ENCODE data around the gene C14orf119.
A peak's percentile ranks its signal among the peaks of the same experiment; 100 is the strongest.

The C14orf119 gene

DNA sequence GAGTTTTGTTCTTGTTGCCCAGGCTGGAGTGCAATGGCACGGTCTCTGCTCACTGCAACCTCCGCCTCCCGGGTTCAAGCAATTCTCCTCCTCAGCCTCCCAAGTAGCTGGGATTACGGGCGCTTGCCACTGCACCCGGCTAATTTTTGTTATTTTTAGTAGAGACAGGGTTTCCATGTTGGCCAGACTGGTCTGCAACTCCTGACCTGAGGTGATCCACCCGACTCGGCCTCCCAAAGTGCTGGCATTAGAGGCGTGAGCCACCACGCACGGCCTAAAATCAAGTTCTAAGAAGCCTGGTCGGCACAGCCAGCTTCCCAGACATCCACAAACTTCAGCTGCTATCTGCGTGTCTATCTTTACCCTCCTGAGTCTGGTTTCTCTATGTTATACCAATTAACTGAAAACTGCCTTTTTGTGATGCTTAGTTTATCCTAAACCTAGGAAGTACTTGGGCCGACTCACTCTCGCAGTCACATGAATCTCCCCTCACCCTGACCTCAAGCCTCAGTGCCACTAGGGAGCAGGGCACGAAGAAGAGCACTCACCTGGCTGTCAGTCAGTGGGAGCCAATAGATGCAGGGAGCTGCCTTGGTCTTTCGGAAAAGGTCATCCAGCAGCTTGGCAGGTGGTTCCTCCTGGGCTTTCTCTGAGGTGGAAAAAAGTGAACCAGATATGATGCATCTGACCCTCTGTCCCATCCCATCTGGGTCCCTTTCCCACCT lies 34.6 kb upstream of the C14orf119 start:
- no peak for DNase-seq (ENCODE audit: low read depth, low spot score)

DNA sequence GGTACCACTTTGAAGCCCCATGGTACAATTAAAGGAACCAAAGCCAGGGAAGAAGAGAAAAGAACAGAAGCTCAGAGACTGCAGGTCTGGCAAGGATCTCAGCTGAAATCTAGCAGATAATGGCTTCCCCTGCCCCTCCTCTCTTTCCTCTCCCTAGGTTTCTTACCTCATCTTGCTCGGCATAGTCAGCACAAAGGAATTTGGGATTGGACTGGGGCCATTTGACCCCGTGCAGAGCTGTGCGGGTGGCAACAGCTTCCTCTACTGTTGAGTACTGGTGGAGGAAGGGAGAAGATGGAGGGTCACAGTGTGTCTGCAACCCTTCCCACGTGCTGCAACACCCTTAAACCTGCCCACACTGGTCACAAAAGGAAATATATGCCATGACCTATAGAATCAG lies 33.3 kb upstream of the C14orf119 start:
- peak; percentile 97 for DNase-seq (ENCODE audit: low read depth, low spot score)

DNA sequence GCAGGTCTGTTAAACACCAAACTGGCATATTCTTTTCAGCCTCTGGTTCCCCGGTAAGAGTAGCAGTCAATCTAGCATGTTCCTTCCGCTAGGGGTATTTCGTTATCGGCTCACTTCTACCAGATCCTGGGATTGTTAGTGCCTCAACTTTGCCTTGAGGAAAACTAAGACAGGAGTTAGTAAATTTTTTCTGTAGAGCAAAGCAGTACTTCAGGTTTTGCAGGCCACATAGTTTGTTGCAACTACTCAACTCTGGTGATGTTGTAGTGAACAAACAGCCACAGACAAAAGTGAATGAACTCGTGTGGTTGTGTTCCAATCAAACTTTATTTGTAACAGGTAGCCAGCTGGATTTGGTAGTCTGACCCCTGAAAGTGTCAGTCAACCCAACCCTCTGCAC lies 31.7 kb upstream of the C14orf119 start:
- peak; percentile 0 for DNase-seq (ENCODE audit: low read depth, low spot score)

DNA sequence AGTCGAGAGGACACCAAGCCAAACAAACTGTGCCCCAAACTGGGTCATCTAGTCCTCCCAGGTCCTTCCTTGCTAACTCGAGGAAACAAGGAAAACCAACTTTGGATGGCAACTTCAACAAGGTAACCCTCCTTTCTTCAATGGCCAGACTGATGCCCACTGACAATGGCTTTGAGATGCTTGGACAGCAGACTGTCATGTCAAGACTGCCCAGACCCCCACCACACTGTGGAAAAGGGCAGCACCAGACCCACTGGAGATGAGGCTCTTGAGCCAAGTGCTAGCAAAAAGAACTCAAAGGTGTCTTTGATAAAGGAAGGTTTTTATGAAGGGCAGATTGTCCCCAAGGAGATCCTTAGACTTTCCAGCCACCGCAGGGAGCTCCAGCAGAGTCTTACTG lies 28.9 kb upstream of the C14orf119 start:
- no peak for DNase-seq (ENCODE audit: low read depth, low spot score)

DNA sequence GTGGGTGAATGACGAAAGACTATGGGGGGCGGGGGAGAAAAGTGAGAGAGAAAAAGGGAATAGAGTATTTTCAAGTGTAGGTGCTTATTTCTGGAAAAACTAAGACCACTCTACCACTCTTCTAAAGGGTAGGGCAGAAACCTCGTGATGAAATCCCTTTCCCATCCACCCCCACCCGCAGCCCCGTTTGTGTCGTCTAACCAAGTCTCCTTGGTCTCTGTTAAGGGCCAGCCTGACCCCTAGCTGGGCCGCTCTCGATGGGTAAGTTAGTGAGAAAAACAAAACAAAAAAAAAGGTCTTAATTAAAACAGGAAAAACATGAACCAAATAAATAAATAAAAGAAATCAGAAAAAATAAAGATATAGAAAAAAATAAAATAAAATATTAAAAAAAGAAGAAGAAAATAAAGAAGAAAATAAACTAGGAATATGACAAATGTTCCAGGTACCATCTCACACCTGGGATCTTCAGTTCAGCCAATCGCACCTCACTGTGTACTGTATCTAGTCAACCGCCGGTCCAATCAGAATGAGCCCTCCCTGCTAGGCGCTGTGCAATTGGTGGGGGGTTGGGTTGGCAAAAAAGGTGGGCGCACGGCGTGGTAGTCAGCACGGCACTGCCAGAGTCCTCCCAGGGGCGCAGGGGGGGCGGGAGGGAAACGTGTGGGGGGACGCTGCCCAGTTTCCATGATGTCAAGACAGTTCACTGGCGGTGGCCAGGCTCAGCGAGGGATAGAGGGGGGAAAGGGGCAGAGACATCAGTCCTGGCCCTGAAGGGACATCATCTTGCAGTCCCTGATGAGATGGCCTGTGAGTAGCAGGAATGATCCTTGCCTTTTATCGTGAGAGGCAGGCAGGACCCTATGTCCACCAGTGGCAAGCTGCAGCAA lies 28.2 kb upstream of the C14orf119 start:
- DNase-seq (ENCODE audit: low read depth, low spot score): no peak

DNA sequence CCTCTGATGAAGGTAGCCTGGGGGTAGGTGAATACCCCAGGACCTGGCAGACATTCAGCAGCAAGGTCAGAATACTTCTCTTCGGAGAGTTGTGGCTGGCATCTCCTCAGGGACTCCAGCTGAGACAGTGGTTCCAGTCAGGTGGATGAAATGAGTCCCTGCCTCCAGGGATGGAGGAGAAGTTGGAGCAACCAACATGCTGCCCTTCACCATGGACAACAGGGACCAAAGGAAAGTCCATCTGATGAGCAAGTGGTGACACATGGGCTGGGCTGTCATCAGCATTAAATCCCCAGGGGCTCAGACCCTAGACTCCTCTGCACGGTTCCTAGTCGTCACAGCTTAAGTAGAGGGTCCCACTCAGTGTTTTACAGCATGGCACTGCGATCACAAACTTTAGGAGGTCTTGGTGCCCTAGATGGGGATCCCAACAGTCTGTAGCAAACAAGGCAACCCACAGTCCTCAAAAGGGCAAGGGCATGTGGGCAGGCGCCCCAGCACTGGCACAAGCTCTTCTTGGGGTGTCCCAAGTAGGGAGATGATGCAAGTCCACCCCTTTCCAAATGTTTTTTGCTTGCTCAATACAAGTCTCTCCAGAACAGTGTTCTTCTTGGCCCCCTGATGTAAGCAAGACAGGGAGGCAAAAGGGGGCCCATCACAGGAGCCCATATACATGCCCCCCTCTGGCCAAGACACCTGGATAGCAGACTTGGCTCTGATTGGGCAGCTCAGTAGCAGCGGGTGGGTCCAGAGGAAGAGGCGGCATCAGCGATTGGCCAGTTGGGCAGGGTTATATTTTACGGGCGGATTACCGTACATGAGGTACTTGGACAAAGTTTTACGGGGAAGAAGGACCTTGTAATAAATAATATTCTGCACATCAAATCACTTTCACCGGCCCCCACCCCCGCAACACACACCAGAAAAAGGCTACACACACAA lies 27.2 kb upstream of the C14orf119 start:
- DNase-seq (ENCODE audit: low read depth, low spot score): no peak

DNA sequence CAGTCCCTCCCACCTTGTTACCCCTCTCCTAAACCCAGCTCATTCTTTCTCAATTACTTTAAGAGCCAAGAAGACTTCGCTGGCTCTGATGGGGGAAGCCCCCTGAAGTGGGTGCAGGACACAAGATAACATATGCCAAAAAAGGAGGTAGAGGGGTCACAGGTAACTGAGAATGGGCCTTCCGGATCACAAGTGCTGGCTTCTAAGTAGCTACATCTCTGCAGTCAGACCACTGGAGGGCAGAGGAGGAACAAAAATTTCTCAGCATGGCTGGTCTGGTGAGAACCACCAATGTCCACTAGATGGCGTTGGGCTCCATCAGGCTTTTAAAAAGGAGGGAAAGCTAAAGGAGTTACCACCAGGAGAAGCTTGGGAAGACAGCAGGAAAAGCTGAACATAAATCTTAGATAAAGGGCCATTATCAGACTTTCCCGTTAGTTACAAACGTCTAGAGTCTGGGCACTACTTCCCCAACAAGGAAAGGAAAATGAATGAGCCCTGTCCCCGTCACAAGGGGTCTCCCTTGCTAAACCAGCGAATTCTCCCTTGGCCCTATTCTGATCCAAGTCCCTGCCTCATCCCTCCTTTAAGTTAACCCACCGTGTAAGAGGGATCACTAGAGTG lies 26.4 kb upstream of the C14orf119 start:
- peak; percentile 94 for DNase-seq (ENCODE audit: low read depth, low spot score)

DNA sequence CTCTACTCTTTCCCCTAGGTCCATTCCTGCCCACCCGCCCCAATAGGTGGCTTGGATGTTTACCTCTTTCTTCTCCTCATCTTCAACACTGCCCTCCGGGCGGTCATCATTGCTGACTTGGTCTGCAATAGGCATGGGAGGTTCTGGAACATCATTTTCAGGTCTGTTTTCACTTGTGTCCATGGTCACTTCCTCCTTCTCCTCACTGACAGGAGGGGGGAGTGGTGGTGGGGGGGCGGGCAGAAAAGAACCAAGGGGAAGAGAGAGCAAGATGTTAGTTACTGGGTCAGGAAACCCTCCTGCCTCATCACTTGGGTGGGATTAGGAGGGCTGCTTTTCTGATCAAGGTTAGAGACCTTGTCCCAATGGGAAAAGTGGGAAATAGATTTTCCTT lies 25.9 kb upstream of the C14orf119 start:
- DNase-seq (ENCODE audit: low read depth, low spot score): no peak

DNA sequence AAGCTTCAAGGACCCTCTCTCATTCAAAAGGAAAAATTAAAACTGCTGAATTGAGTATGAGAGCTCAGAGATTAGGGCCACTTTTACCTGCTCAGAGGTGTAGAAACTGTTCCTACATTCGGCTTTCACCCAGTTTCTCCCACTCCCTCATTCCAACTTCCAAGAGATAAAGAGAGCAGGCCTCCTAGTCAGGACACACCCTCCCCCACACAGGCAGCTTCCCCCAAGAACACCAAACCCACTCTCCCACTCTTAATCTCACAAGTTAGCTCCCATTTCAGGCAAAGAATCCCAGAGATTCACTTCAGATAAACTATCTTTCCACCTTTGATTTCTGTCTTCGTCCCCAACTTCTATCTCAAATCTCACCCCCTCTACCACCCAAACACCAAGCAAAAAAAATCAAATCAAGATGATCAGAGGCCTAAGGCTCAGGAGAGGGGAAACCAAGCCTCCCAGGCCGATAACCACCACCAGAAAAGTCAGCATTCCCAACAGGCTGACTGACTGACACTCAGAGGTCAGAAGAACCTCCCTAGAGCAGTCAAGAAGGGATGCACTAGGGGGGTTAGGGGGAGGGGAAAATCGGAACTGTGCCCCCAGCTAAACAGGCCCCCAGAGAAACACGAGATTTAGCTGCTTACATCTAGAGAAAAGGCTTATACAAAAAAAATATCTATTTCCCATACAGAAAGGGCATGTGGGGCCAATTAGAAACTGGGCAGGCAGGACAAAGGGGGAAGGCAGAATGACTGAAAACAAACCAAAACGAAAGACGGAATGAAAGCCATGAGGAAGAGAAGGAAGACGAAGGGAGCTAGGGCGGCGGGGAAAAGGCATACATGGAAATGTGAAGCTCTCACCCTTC lies 24.8 kb upstream of the C14orf119 start:
- DNase-seq (ENCODE audit: low read depth, low spot score): peak; percentile 21

DNA sequence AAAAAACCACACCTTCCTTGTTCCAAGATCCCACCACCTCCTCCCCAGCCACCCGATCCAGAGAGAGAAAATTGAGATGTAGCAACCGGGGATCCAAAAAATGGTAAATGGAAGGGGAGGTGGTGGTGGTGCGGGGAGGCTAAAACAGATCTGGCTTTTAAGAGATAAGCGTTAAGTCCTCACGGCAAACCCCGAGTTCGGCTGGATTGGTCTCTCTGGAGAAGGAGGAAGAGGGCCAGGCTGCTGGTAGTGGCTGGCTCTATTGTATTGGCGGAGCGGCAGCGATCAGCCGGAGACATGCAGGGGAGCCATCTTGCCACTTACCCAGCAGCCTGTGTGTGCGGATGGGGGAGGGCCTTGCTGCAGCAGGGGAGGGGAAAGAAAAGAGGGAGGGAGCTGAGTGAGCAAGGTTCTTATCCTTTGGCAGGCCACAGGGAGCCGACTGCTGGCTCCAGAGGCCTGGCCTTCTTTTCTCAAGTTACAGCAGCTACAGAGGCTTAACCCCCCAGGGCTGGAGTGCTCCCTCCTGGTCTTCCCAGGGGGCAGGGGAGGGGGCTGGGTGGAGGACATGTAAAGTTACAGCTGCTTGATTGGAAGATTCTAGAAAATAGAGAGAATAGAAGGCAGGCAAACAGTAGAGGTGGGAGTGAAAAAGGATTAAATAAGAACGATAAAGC lies 23.9 kb upstream of the C14orf119 start:
- DNase-seq (ENCODE audit: low read depth, low spot score): peak; percentile 95

DNA sequence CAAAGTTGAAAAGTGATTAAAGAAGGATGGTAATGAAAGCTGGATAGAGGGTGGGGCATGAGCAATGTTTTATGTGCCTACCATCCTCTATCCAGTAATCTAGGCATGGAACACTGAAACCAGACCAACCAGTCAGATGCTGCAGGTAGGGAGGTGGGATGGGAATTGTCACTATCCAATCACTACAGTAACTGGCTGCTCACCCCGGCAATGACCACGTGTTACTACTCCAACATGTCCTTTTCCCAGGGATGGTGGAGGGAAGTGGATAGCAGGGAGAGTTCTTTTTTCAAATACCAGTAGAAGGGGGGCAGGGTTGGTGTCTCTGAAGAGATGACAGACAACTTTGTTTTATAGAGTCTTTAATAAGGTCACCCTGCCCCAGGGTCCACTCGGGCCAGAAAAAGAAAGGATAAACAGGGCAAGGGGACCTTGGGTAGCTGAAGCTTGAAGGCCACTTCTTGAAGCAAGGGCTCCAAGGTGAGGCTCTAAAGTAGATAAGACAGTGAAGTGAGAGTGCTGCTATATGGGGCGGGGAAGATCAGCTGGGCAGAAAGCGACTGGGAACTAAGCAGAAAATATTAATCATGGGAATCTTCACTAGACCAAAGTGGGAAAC lies 23.3 kb upstream of the C14orf119 start:
- peak; percentile 22 for DNase-seq (ENCODE audit: low read depth, low spot score)

DNA sequence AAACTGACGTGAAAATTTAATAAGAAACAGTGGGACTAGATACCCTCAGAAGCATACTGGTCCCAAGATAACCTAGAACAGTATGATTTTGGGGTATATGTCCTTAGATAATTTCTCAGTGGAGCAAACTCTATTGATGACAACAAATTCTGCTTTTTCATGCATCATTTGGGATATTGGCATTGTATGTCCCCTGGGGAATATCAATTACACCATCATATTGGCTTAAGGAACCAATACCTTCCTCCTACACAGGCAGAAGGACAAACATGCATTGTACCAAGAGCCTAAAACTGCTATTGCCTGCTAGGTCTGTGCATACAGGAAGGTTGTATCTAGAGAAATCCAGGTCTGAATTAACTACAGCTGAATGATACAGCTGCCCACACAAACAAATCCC lies 20.4 kb upstream of the C14orf119 start:
- no peak for DNase-seq (ENCODE audit: low read depth, low spot score)

DNA sequence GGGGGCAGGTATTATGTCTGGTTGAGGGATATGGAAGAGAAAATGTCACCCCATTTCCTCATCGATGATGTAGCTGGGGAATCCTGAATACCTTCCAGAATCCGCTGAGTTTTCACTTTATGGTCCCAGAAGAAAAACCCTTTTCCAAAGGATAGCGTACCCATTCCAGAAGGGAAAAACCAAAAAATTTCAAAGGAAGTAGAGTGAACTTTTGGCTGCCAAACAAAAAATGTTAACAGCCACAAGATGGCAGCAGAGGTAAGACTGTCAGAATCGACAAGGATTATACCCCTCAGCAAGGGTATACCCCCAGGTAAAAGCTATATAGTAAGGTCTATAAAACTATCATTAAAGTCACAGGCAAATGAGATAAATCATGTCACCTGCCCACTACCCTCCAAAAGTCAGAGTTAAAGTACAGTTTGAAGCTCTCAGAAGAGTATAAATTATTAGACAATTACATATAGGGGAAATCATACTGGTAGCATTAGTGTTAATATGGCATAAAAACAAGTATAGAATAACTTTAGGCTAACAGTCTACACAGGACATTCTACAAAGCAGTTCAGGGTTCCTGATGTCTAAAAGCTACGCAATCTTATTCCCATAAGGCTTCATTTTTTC lies 18.4 kb upstream of the C14orf119 start:
- peak; percentile 49 for DNase-seq (ENCODE audit: low read depth, low spot score)

DNA sequence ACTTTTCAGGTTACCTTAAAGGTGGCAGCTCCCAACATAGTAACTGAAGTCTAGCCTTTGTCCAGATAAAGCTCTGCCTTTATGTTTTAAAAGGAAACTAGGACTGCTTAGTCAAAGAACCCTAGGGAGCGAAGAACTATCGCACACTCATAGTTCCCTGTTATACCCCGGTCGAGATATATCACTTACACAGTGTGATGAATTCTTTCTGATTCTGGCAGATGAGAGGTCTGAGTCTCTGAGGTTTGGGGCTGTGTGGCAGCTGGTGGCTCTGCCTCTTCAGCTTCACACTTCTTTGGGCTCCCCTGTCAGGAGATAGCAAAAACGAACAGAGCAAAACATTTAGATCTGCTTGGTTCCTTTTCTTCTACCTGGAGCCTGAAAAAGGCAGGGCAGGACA lies 17.3 kb upstream of the C14orf119 start:
- DNase-seq (ENCODE audit: low read depth, low spot score): no peak

DNA sequence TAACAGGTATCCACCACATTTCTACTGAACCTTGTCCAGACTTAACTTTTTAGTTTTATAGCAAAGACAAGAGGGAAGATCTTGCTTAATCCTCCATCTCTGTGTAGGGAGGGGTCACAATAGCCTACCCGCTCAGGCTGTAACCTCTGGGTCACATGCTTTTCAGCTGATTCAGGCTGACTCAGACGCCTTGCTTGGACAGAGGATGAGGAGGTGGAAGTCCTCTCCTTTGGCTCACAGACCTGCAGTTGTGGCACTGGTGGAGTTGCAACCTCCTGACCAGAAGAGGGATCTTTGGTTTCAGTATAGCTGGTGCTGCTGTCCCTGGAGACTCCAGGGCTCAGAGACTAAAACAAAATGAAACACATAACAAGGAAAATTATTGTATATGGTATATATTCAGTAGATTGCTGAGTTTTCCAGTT lies 16.6 kb upstream of the C14orf119 start:
- DNase-seq (ENCODE audit: low read depth, low spot score): peak; percentile 74

DNA sequence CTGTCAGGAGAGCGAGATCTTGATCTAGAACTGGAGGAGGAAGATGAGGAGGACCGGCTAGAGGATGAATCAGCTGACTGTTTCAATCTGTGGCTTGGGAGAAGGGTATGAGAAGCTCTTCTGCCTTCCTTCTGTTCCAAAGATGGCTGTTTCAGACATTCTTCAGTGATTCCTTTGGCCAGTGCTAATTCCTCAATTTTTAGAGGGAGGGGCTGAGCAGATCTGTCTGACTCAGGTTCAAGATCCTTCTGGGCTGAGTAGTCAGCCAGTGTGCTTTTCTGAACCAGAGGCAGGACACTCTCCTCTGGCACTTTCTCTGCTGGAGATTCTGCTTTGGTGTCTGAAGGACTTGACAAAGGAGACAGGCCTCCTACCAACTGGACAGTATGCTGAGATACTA lies 15.6 kb upstream of the C14orf119 start:
- peak; percentile 20 for DNase-seq (ENCODE audit: low read depth, low spot score)

DNA sequence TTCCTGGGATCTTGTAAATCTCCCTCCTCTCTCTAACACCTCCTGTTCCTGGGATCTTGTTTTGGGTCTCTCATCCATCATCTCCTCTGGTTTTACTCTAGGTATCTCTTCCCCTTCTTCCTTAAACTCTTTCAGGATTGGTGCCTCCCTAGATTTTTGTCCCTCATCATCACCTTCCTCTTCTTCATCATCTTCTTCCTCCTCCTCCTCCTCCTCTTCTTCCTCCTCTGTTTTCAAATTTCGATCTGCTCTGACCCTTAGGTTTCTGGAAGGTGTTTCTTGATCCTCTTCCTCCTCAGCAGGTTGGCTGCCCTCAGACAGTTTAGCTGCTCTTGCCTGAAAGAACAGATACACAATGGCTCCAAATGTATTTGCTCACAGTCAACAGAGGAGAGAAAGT lies 14.8 kb upstream of the C14orf119 start:
- no peak for DNase-seq (ENCODE audit: low read depth, low spot score)

DNA sequence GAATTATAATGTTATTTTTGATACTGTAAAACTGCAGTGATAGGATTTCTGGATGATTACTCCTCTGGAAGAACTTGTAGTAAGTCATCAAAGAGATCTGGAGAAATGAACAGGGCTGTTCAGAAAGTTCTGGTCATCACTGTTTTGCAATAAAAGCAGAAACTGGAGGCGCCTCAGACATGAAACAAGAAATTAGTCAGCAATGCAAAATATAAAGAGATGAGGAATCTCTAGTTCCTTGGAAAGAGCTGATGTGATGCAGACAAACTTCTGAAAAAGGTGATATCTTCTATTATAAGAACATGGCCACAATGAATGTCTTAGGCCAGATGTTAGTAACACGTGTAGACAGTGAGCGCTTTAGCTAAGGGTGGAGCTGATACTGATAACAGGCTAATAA lies 9.8 kb upstream of the C14orf119 start:
- DNase-seq (ENCODE audit: low read depth, low spot score): no peak

DNA sequence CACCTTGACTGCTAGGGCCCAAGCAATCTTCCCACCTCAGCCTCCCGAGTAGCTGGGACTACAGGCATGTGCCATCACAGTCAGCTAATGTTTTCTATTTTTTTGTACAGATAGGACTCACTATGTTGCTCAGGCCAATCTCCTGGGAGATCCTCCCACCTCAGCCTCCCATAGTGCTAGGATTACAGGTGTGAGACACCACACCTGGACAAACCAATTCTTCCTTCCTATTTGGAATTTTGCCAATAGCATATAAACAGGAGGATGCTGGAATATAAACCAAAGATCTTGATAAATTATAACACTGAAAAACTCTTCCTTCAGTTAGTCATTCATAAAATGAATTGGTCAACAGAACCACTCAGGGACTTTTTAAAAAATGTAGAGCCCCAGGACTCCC lies 8.7 kb upstream of the C14orf119 start:
- DNase-seq (ENCODE audit: low read depth, low spot score): no peak
